HL-60 (cell line): ENCODE data around the gene CNPY2.
"Not testable (repeated sequence)": the region's sequence is repeated elsewhere in the genome, so short reads cannot be mapped to it uniquely, and the experiment has no call there.

Source experiments
- DNase-seq, 2 experiments: peaks; one replicate each; pipeline ENCODE4 v3.0.0-alpha.2; 2010 to 2020; ENCODE audit warnings: low read depth in 1 of 2, low spot score in 1 of 2
- H3K27ac ChIP-seq: fragments of 250-450 bp; sonication (Bioruptor Pico); replicated peaks from 2 replicates; pipeline ENCODE4 v1.5.1; 2020; ENCODE audit warnings: mild to moderate bottlenecking, moderate library complexity
- H3K27me3 ChIP-seq: fragments of 250-450 bp; sonication (Bioruptor Pico); 2 replicates; pipeline ENCODE4 v1.5.1; 2021; ENCODE audit warnings: mild to moderate bottlenecking, moderate library complexity; ENCODE audit not compliant: insufficient read depth, poor library complexity, severe bottlenecking
- H3K4me3 ChIP-seq: replicated peaks from 2 replicates; pipeline ENCODE4 v1.5.1; 2011; ENCODE audit warnings: mild to moderate bottlenecking, control low read depth, low read length; ENCODE audit not compliant: insufficient read depth
- CTCF ChIP-seq: IDR thresholded peaks from one replicate; pipeline ENCODE4 v1.5.1; 2011; ENCODE audit warnings: low read length, control low read depth, inconsistent platforms; ENCODE audit not compliant: insufficient read depth
- GABPA ChIP-seq: IDR thresholded peaks from 2 replicates; pipeline ENCODE4 v1.6.1; 2012; ENCODE audit warnings: low read depth
- POLR2AphosphoS5 ChIP-seq: IDR thresholded peaks from 2 replicates; pipeline ENCODE4 v1.6.1; 2012; ENCODE audit warnings: low read depth
- REST ChIP-seq: IDR thresholded peaks from 2 replicates; pipeline ENCODE4 v1.6.1; 2012; ENCODE audit warnings: low read depth; ENCODE audit not compliant: insufficient replicate concordance
- SPI1 ChIP-seq: IDR thresholded peaks from 2 replicates; pipeline ENCODE4 v1.6.1; 2012; ENCODE audit warnings: low read depth, mild to moderate bottlenecking, borderline replicate concordance

Gene CNPY2

GRCh38 chr12:56274299-56274698 lies 41.5 kb downstream of the CNPY2 start:
- H3K27me3 ChIP-seq = no peaks in the 10 kb centered on the region
- no peak overlapping the region for H3K27ac ChIP-seq
- DNase-seq = no peak
- TF ChIP-seq REST = no peak
- TF ChIP-seq SPI1 = no peak
- no peak for TF ChIP-seq GABPA
- TF ChIP-seq POLR2AphosphoS5 = no peak
- TF ChIP-seq CTCF = no peak
- H3K4me3 ChIP-seq = no peak overlapping the region

GRCh38 chr12:56272468-56272867 lies 43.3 kb downstream of the CNPY2 start:
- DNase-seq, H3K27me3 ChIP-seq: not testable (repeated sequence)

DNA sequence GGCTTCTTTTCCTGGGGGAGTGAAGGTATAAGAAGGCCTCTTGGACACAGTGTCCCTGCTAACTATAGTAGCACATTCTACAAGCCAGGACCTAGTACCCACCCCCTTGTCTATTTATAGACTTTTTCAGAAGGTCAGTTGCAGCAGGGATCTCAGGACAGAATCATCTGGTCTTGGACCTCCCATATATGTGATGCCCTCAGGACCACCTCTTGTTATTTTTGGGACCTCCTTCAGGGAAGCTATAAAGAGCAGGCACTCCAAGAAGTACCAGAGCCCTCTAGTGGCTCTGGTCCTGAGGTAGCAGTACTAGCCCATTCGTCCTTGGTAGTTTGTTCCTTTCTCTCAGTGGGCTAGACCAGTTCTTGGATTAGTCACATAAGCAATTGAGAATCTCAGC lies 44.8 kb downstream of the CNPY2 start:
- Histone ChIP-seq H3K4me3 (no peak overlapping the region), H3K27ac (no peak overlapping the region), H3K27me3 (no peaks in the 10 kb centered on the region)
- no peak for DNase-seq
- TF ChIP-seq POLR2AphosphoS5 = no peak; the same call in 1 of the 2 replicates
- TF ChIP-seq CTCF = peak; percentile 33

More at GRCh38 chr12:56272468-56272867, 43.3 kb downstream of the CNPY2 start:
- H3K27ac ChIP-seq, H3K4me3 ChIP-seq: not testable (repeated sequence)

GRCh38 chr12:56267443-56268071 lies 48.2 kb downstream of the CNPY2 start:
- H3K4me3 ChIP-seq = peak overlapping the region; percentile 82
- no peaks in the 10 kb centered on the region for H3K27me3 ChIP-seq
- H3K27ac ChIP-seq = no peak overlapping the region
- DNase-seq = peak; percentile 41 to 48
- TF ChIP-seq POLR2AphosphoS5 = no peak
- TF ChIP-seq SPI1 = no peak
- no peak for TF ChIP-seq CTCF
- no peak for TF ChIP-seq GABPA
- TF ChIP-seq REST = no peak
